ENCODE data around the gene LBHD2. TPM values are rescaled to one million over a fixed set of nuclear protein-coding genes. Genes with fewer than 3 reads are reported as not detected.
"Not testable (repeated sequence)": the region's sequence is repeated elsewhere in the genome, so short reads cannot be mapped to it uniquely, and the experiment has no call there.

Gene LBHD2
- total RNA-seq, 2 donors from 2014 or later = not detected

DNA sequence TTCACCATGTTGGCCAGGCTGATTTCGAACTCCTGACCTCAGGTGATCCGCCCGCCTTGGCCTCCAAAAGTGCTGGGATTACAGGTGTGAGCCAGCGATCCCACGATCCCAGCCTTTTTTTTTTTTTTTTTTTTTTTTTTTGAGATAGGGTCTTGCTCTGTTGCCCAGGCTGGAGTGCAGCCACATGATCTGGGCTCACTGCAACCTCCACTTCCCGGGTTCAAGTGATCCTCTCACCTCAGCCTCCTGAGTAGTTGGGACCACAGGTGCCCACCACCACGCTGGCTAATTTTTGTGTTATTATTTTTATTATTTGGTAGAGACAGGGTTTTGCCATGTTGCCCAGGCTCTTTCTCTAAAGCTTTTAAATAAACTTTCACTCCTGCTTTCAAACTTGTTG, 33.5 kb downstream of the LBHD2 start:
- H3K9me3 Mint-ChIP-seq; DNase-seq; H3K27ac Mint-ChIP-seq; H3K4me3 Mint-ChIP-seq; H3K36me3 Mint-ChIP-seq (ENCODE audit: insufficient read depth in 2 of 2); ATAC-seq (replicated peaks in 1 of 2): not testable (repeated sequence)
- peaks cover 21% of the 10 kb centered on the region for H3K27me3 Mint-ChIP-seq (ENCODE audit: low read depth)
- H3K4me1 Mint-ChIP-seq (ENCODE audit: low read depth) = peaks cover 16% of the 10 kb centered on the region

DNA sequence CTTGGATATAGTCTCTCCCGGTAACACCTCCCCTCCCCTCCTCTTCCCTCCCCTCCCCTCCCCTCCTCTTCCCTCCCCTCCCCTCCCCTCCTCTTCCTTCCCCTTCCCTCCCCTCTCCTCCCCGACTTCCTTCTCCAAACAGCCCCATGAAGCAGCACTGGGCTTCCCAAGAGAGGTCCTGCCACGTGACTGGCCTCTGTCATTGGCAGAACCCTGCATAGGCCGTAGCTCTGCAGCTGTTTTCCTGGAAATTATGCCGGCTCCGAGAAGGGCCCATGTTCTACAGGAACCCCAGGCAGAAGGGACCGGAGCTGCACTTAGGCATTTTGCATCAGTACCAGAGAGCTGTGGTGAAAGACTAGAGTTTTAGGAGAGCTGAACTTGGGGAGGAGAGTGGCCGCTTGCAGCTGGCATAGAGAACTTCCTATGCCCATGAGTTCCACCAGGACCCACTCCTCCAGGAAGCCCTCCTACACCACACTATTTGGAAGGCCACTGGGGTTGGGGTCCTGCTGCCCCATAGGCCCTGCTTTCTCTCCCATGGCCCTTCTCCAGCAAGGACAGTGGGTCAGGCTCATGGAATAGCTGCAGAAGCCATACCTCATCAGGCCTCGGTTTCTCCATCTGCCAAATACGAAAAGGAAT, 34.1 kb downstream of the LBHD2 start:
- peaks cover 21% of the 10 kb centered on the region for H3K27me3 Mint-ChIP-seq (ENCODE audit: low read depth)
- peaks cover 16% of the 10 kb centered on the region for H3K4me1 Mint-ChIP-seq (ENCODE audit: low read depth)
- no peak overlapping the region for H3K27ac Mint-ChIP-seq
- no peaks in the 10 kb centered on the region for H3K9me3 Mint-ChIP-seq
- H3K4me3 Mint-ChIP-seq = no peak overlapping the region
- ATAC-seq (replicated peaks in 1 of 2) = no peak
- H3K36me3 Mint-ChIP-seq (ENCODE audit: insufficient read depth in 2 of 2) = no peaks in the 10 kb centered on the region
- DNase-seq = no peak

DNA sequence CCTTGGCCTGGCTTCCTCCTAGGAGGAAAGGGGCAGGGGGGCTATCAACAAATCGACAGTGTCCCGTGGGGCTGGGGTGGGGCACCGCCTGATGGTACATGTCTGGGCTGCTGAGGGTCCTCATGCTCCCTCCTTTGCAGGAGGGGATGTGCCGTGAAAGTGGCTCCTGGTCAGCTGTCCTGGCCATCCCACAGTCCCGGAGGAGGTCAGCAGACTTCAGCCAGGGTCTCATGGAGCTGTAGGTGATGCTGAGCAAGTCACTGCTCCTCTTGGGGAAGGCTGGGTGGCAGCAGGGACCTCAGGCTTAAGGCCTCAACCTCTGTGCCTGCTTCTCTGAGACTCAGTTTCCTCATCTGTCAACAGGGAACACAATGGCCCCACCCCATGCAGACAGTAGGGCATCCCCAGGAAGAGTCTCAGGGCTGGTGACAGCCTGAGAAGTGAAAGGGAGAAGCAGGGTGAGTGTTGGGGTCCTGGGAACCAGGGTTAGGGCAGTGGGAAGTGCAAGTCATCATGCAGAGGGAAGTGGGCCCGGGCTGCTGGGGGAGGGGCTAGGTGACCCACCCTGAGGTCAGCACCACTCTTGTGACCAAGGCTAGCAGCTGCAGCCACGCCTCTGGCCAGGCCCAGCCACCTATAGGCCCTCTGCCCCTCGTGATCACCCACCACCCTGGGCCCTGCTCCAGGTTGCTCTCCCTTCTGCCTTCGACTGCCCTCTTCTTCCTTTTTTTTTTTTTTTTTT, 34.8 kb downstream of the LBHD2 start:
- H3K4me1 Mint-ChIP-seq (ENCODE audit: low read depth) = peaks cover 16% of the 10 kb centered on the region
- ATAC-seq (replicated peaks in 1 of 2) = no peak
- DNase-seq = no peak

DNA sequence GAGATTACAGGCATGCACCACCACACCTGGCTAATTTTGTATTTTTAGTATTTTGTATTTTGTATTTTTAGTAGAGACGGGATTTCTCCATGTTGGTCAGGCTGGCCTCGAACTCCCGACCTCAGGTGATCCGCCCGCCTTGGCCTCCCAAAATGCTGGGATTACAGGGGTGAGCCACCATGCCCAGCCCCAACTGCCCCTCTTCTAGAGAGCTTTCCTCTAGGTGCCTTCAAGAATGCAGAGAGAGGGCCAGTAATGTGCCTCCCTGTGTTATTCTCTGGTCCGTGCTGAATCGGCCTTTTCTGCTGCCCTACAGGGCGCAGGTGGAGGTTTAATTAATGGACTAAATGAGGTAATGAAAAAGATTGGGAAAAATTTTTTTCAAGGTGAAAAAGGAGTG, 35.5 kb downstream of the LBHD2 start:
- H3K9me3 Mint-ChIP-seq; H3K36me3 Mint-ChIP-seq (ENCODE audit: insufficient read depth in 2 of 2); DNase-seq; ATAC-seq (replicated peaks in 1 of 2); H3K27ac Mint-ChIP-seq; H3K4me3 Mint-ChIP-seq: not testable (repeated sequence)
- H3K27me3 Mint-ChIP-seq (ENCODE audit: low read depth) = peaks cover 26% of the 10 kb centered on the region
- H3K4me1 Mint-ChIP-seq (ENCODE audit: low read depth) = peaks cover 17% of the 10 kb centered on the region

More for the DNA sequence above, 34.8 kb downstream of the LBHD2 start:
- no peaks in the 10 kb centered on the region for H3K9me3 Mint-ChIP-seq
- no peak overlapping the region for H3K4me3 Mint-ChIP-seq
- peaks cover 21% of the 10 kb centered on the region for H3K27me3 Mint-ChIP-seq (ENCODE audit: low read depth)
- no peaks in the 10 kb centered on the region for H3K36me3 Mint-ChIP-seq (ENCODE audit: insufficient read depth in 2 of 2)
- H3K27ac Mint-ChIP-seq = no peak overlapping the region

DNA sequence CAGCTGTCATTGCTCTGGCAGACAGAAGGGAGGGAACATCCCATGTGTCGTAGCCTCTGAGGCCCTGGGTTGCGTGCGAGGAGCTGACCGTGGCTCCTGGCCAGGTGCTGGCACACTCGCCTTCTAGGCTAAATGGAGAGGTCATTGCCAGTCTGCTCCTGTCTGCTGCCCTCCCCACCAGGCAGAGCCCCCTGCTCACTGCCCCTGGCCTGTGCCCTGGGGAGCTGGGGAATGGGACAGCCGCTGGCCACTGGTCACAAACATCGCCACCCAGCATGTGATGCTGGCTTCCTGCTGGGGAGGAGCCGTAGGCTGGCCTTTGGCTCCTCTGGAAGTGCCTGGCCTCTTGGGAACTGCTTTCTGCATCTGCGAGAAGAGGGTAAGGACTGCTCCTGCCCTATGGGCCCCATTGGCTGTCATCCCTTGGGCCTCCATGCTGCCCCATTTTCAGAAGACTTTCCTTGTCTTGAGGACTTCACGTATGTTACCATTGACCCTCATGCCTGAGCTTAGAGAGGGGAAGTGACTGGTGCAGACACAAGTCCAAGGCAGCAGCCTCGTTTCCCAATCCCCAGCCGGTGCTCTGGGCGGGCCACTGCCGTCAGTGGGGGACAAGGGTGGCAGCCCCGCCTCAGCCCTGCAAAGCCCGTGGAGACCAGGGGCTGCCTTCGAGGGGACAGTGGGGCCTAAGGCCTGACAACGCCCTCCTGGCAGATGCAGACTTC, 37.3 kb downstream of the LBHD2 start:
- Mint-ChIP-seq H3K9me3 (no peaks in the 10 kb centered on the region), H3K27ac (no peak overlapping the region), H3K36me3 (ENCODE audit: insufficient read depth in 2 of 2) (no peaks in the 10 kb centered on the region), H3K4me3 (no peak overlapping the region), H3K27me3 (ENCODE audit: low read depth) (peaks cover 26% of the 10 kb centered on the region), H3K4me1 (ENCODE audit: low read depth) (peaks cover 10% of the 10 kb centered on the region)
- DNase-seq (no peak), ATAC-seq (replicated peaks in 1 of 2) (no peak)

DNA sequence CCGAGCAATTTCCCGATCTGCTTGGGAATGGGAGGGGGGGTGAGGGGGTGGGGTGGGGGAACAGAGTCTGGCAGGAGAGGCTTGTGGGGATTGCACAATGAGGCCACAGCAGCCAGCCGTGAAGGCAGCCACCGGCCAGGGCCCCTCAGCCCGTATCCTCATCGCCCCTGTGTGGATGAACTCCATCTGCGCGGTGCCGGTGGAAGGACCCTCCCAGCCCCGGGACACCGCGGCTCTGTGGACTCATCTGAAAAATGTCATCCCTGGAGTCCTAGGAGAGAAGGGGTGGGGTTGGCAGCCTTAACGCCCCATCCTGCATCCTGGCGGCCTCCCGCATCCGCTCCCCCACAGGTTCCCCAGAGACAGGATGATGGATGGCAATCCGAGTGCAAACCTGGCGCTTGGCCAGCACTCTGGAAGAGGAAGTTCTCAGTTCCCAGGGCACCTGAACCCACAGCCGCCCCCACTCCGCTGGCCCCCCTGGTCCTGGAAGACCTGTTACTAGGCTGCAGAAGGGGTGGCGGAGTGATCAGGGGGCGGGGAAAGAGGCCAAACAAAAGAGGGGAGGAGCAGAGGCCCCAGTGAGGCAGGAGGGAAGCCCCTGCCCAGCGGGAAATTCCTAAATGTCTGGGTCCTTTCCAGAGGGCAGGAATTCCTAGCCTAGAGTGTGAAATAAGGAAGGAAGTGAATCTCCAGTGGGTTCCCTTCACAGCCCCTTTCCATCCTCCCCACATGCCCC, 38.0 kb downstream of the LBHD2 start:
- H3K27me3 Mint-ChIP-seq (ENCODE audit: low read depth) = peaks cover 26% of the 10 kb centered on the region
- peaks cover 10% of the 10 kb centered on the region for H3K4me1 Mint-ChIP-seq (ENCODE audit: low read depth)
- ATAC-seq (replicated peaks in 1 of 2) (no peak), DNase-seq (no peak)
- H3K9me3 Mint-ChIP-seq = no peaks in the 10 kb centered on the region
- no peaks in the 10 kb centered on the region for H3K36me3 Mint-ChIP-seq (ENCODE audit: insufficient read depth in 2 of 2)
- H3K4me3 Mint-ChIP-seq = peak overlapping the region; percentile 36 to 65
- H3K27ac Mint-ChIP-seq = no peak overlapping the region

DNA sequence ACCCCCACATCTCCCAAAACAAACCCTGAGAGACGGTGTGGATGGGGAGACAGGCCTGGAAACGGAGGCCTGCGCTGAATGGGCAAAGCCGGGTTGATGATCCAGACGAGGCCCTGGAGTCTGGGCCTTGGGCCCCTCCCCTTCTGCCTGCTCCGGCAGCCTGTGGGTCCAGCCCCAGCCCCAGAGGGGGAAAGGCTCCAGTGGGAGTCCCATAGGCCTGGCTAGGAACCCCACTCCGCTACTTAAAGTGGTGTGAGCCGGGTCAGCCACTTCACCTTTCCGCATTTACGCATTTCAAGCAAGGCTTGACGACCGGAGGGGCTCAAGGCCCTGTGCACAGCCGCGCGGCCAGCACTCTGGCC, 38.6 kb downstream of the LBHD2 start:
- Mint-ChIP-seq H3K4me1 (ENCODE audit: low read depth) (peaks cover 10% of the 10 kb centered on the region), H3K27me3 (ENCODE audit: low read depth) (peaks cover 26% of the 10 kb centered on the region), H3K36me3 (ENCODE audit: insufficient read depth in 2 of 2) (no peaks in the 10 kb centered on the region), H3K4me3 (peak overlapping the region in 1 of 2 donors; percentile 65), H3K27ac (no peak overlapping the region), H3K9me3 (no peaks in the 10 kb centered on the region)
- no peak for ATAC-seq (replicated peaks in 1 of 2)
- DNase-seq = no peak

DNA sequence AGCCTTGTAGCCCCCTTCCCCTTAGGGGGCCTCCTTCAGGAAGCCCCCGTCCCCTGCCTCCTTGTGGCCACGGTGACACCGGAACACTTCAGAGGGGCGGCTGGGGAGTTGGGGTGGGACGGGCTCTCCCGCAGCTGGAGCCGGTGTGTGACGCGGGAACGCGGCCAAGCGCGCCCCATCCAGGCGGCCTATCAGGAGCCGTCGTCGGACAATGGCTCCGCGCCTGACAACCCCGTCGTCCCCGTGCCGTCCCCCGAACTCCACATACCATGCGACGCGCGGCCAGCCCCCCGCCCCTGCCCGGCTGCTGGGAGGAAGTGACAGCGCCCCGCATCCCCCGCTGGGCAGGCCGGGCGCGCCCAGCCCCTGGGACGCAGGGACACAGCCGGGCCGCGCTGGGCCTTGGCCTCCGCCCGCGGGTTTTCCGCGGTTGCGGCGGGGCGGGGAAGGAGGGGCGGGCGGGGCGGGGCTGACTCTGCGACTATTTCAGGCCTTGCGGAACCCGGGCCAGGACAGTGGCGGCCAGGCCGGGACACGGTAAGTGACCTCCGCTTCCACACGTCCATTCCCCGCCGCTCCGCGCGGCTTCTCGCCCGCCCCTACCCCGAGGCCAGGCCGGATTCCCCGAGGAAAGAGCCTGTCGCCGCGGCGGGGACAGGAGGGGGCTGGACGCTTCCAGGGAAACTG, 39.1 kb downstream of the LBHD2 start, which contains the start of gene TNFAIP2:
Gene TNFAIP2 (plus strand): TSS at position 515 of the 687 bp plus-strand sequence. CDS start 2,997 bp downstream, outside the sequence.
- DNase-seq = no peak
- no peaks in the 10 kb centered on the region for H3K36me3 Mint-ChIP-seq (ENCODE audit: insufficient read depth in 2 of 2)
- peak; percentile 51 to 57 for ATAC-seq (replicated peaks in 1 of 2)
- peaks cover 26% of the 10 kb centered on the region for H3K27me3 Mint-ChIP-seq (ENCODE audit: low read depth)
- H3K4me1 Mint-ChIP-seq (ENCODE audit: low read depth) = peaks cover 10% of the 10 kb centered on the region
- no peak within 1 kb of the TSS for H3K27ac Mint-ChIP-seq
- H3K9me3 Mint-ChIP-seq = no peaks in the 10 kb centered on the region
- H3K4me3 Mint-ChIP-seq = peak within 1 kb of the TSS; percentile 43 to 65

DNA sequence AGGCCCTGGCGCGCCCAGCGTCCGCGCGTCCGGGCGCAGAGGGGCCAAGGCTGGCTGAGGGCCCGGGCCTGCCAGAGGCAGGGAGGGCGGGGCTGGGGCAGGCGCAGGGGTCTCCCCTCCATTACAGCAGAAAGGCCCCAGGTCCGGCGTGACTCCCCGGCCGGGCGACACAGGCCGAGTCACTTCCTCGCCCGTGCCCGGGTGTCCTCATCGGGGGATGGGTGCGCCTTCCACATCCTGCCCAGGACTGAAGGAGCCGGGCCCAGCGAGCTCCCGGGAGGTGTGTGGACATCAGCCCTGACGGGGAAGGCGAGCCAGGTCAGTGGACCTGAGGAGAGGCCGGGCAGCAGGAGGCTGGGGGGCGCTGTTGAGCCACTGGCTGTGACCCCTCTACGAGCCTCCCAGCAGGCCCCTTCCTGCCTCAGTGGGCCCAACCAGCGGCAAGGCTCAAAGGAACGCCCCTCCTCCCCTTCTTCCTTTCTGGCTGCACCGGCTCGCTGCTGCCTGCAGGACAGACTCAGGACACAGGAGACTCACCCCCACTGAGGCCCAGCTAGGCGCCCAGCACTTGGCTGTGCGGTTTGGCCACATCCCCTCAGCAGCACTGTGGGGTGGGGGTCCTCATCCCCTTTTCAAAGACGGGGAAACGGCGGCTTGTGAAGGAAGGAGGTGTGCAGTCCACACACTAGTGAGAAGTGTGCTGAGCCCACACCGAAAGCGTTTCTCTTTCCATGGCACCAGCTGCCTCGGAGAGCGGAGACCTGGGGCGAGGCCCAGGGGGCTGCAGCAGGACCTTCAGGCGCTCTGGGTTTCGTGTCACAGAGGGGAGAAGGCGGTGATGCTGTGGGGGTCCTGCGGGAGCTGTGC, 39.9 kb downstream of the LBHD2 start:
- H3K4me3 Mint-ChIP-seq = peak overlapping the region; percentile 43 to 59

DNA sequence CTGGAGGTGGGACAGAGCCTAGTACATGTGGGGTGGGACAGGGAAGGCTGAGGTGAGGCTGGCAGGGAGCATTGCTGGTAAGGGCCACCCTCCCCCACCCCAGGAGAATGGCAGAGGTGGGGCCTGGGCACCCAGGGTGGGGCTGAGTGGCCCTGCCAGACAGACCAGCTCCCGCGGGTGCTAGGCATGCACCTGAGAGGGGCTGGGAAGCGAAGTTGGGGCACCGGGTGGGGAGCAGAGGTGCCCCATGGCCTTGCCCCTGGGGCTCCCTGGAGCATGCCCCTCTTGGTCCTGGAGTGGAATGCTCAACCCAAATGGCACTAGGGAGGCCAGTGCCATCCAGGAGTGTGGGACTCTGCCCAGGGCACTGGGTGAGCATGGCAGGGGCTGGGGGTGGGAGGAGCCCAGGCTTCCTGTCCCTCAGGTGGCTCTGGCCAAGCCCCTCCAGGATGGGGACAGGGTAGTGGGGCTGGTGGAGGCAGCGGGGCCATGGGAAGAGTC, 40.5 kb downstream of the LBHD2 start:
- ATAC-seq (replicated peaks in 1 of 2) = no peak
- Mint-ChIP-seq H3K36me3 (ENCODE audit: insufficient read depth in 2 of 2) (no peaks in the 10 kb centered on the region), H3K9me3 (no peaks in the 10 kb centered on the region), H3K4me3 (no peak overlapping the region), H3K27me3 (ENCODE audit: low read depth) (peaks cover 25% of the 10 kb centered on the region), H3K4me1 (ENCODE audit: low read depth) (peaks cover 10% of the 10 kb centered on the region), H3K27ac (no peak overlapping the region)
- DNase-seq = no peak

More for the DNA sequence above, 39.9 kb downstream of the LBHD2 start:
- no peak for DNase-seq
- ATAC-seq (replicated peaks in 1 of 2) = peak; percentile 24 to 50
- peaks cover 26% of the 10 kb centered on the region for H3K27me3 Mint-ChIP-seq (ENCODE audit: low read depth)
- H3K36me3 Mint-ChIP-seq (ENCODE audit: insufficient read depth in 2 of 2) = no peaks in the 10 kb centered on the region
- no peak overlapping the region for H3K27ac Mint-ChIP-seq
- peaks cover 10% of the 10 kb centered on the region for H3K4me1 Mint-ChIP-seq (ENCODE audit: low read depth)
- H3K9me3 Mint-ChIP-seq = no peaks in the 10 kb centered on the region

DNA sequence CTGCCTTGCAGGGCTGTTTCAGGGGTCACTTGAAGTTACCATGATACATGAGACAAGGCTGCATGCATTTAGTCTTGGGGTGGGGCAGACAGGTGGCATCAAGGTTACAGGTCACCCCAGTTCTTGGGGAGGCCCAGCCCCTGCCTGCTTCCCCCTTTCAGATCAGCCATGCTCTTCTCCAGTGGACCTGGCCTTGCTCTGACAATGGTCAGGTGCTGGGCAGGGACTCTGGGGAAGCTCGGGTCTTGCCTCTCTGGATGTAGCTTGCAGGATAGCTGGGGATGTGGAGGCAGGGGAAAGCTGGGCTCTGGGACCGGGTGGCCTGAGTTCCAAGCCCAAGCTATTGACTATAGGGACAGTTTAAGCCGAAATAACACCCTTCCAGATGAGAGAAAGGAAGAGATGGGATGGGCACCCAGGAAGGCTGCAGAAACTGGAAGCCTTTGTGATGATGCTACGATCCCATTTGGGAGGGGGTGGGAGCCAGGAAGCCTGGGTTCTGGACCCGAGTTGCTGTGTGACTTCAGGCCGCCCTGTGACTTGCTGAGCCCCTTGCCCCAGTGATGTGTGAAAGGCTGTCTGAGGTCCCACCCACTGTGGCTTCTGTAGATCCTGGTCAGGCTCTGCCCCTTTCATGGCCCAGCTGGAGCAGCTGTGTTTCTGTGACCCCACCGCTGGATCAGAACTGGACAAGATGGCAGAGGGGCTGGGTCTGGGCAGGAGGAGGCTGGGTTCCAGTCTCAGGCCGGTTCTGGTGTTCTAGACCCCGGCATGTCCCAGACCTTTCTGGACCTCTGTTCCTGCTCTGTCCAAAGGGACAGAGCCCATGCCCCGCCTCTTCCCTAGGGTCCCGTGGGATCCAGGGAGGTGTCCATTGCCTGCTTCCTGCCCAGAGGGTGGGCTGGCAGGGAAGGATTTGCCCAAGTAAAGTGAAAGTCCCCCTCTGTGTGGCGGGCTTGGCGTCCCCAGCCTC, 41.4 kb downstream of the LBHD2 start:
- no peak for DNase-seq
- Mint-ChIP-seq H3K4me1 (ENCODE audit: low read depth) (peaks cover 10% of the 10 kb centered on the region), H3K27me3 (ENCODE audit: low read depth) (peaks cover 19% of the 10 kb centered on the region), H3K36me3 (ENCODE audit: insufficient read depth in 2 of 2) (no peaks in the 10 kb centered on the region), H3K4me3 (no peak overlapping the region), H3K27ac (no peak overlapping the region), H3K9me3 (no peaks in the 10 kb centered on the region)
- no peak for ATAC-seq (replicated peaks in 1 of 2)
